ENCODE results near the gene FNDC4.

- TF ChIP-seq, protein P1, sequence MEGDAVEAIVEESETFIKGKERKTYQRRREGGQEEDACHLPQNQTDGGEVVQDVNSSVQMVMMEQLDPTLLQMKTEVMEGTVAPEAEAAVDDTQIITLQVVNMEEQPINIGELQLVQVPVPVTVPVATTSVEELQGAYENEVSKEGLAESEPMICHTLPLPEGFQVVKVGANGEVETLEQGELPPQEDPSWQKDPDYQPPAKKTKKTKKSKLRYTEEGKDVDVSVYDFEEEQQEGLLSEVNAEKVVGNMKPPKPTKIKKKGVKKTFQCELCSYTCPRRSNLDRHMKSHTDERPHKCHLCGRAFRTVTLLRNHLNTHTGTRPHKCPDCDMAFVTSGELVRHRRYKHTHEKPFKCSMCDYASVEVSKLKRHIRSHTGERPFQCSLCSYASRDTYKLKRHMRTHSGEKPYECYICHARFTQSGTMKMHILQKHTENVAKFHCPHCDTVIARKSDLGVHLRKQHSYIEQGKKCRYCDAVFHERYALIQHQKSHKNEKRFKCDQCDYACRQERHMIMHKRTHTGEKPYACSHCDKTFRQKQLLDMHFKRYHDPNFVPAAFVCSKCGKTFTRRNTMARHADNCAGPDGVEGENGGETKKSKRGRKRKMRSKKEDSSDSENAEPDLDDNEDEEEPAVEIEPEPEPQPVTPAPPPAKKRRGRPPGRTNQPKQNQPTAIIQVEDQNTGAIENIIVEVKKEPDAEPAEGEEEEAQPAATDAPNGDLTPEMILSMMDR (conservative IDR thresholded peaks at IDR 0.05; ENCODE audit: low read length), result no peak; the same call in 1 of the 2 replicates
- TF ChIP-seq EZH2phosphoT487 (IDR thresholded peaks at IDR 0.05; ENCODE audit: borderline replicate concordance), result no peak
These were observed 27.5 kb upstream of the FNDC4 start for GRCh38 chr2:27522400-27522945.

Data from Loucy (cell line).